ENCODE measurements around the gene EPHA3. TPM values are rescaled to one million over a fixed set of nuclear protein-coding genes. Genes with fewer than 3 reads are reported as not detected.
A peak's percentile ranks its signal among the peaks of the same experiment; 100 is the strongest.

The EPHA3 gene
- total RNA-seq, 1 experiment from 2014 or later: 0.74 TPM

DNA sequence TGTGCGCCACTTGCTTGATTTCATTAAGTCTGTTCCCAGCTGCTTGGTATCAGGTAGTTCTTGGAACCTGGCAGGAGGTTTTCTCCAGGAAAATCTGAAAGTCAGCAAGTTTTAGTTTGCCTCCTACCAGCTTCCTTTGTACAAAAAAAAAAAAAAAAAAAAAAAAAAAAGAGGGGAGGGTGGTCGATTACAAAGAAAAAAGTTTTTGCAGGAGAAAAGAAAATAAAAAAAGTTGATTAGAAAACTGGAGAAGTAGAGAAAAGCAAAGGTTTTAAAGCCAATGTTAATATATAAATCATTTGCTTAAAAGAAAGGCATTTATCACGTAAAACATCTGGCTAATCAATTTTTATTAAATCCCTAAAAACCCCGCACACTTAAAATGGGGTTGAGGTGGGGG lies 5.9 kb downstream of the EPHA3 start:
- ATAC-seq (no peak), DNase-seq (ENCODE audit: low spot score) (no peak)
- H3K27me3 Mint-ChIP-seq (ENCODE audit: low read depth): peaks cover 14% of the 10 kb centered on the region
- TF ChIP-seq TP53 (CRISPR knock-in tag; IDR thresholded peaks at IDR 0.05): no peak
- TF ChIP-seq, protein P1, sequence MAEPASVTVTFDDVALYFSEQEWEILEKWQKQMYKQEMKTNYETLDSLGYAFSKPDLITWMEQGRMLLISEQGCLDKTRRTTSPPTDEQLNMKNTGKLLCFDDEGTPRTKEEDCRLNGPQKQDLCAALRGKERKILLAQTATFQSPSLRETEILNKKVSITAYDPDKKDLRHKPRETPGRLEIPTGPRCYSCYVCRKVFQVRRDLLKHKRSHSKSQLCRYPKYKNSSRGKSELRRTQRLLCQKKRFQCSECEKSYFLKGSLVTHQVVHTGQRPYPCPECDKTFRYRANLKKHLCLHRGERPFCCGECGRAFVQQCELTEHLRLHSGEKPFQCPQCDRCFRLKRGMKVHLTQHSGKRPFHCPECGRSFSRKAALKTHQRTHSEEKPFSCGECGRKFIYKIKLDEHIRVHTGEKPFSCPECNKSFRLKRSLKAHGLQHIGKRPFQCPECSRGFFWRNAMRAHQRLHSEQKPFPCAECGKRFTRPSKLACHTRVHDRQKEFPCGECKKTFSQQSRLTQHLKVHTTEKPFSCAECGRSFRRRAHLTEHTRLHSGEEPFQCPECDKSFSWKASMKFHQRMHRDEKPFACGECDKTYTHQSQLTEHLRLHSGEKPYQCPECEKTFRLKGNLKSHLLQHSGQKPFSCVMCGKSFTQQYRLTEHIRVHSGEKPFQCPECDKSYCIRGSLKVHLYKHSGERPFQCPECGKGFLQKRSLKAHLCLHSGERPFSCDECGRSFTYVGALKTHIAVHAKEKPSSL (CRISPR knock-in tag; conservative IDR thresholded peaks at IDR 0.05): no peak
- TF ChIP-seq FOXK1 (CRISPR knock-in tag; IDR thresholded peaks at IDR 0.05): no peak
- no peak for TF ChIP-seq SMAD4 (CRISPR knock-in tag; IDR thresholded peaks at IDR 0.05)
- TF ChIP-seq NR3C1 (CRISPR knock-in tag; conservative IDR thresholded peaks at IDR 0.05; ENCODE audit: low read depth): no peak
- TF ChIP-seq, protein P2, sequence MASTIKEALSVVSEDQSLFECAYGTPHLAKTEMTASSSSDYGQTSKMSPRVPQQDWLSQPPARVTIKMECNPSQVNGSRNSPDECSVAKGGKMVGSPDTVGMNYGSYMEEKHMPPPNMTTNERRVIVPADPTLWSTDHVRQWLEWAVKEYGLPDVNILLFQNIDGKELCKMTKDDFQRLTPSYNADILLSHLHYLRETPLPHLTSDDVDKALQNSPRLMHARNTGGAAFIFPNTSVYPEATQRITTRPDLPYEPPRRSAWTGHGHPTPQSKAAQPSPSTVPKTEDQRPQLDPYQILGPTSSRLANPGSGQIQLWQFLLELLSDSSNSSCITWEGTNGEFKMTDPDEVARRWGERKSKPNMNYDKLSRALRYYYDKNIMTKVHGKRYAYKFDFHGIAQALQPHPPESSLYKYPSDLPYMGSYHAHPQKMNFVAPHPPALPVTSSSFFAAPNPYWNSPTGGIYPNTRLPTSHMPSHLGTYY (CRISPR knock-in tag; IDR thresholded peaks at IDR 0.05): no peak
- TF ChIP-seq, protein P3, sequence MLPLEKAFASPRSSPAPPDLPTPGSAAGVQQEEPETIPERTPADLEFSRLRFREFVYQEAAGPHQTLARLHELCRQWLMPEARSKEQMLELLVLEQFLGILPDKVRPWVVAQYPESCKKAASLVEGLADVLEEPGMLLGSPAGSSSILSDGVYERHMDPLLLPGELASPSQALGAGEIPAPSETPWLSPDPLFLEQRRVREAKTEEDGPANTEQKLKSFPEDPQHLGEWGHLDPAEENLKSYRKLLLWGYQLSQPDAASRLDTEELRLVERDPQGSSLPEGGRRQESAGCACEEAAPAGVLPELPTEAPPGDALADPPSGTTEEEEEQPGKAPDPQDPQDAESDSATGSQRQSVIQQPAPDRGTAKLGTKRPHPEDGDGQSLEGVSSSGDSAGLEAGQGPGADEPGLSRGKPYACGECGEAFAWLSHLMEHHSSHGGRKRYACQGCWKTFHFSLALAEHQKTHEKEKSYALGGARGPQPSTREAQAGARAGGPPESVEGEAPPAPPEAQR (CRISPR knock-in tag; IDR thresholded peaks at IDR 0.05): no peak
- TF ChIP-seq ZNF317 (CRISPR knock-in tag; IDR thresholded peaks at IDR 0.05; ENCODE audit: borderline replicate concordance, low read depth): no peak
- no peak for TF ChIP-seq JUN (CRISPR knock-in tag; IDR thresholded peaks at IDR 0.05)
- no peak for TF ChIP-seq GRHL2 (CRISPR knock-in tag; IDR thresholded peaks at IDR 0.05; ENCODE audit: insufficient replicate concordance, severe bottlenecking)
- no peak for TF ChIP-seq CREM (CRISPR knock-in tag; IDR thresholded peaks at IDR 0.05)
- no peak for TF ChIP-seq NFATC4 (CRISPR knock-in tag; IDR thresholded peaks at IDR 0.05)
- TF ChIP-seq, protein P4, sequence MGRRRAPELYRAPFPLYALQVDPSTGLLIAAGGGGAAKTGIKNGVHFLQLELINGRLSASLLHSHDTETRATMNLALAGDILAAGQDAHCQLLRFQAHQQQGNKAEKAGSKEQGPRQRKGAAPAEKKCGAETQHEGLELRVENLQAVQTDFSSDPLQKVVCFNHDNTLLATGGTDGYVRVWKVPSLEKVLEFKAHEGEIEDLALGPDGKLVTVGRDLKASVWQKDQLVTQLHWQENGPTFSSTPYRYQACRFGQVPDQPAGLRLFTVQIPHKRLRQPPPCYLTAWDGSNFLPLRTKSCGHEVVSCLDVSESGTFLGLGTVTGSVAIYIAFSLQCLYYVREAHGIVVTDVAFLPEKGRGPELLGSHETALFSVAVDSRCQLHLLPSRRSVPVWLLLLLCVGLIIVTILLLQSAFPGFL (CRISPR knock-in tag; IDR thresholded peaks at IDR 0.05; ENCODE audit: borderline replicate concordance): no peak
- H3K4me3 Mint-ChIP-seq: no peak overlapping the region
- H3K9me3 Mint-ChIP-seq: no peaks in the 10 kb centered on the region
- H3K36me3 Mint-ChIP-seq: no peaks in the 10 kb centered on the region
- ChIA-PET CTCF (no interaction called here), POLR2A (no interaction called here)
- no peak overlapping the region for H3K27ac Mint-ChIP-seq
- H3K4me1 Mint-ChIP-seq: peaks cover 29% of the 10 kb centered on the region

DNA sequence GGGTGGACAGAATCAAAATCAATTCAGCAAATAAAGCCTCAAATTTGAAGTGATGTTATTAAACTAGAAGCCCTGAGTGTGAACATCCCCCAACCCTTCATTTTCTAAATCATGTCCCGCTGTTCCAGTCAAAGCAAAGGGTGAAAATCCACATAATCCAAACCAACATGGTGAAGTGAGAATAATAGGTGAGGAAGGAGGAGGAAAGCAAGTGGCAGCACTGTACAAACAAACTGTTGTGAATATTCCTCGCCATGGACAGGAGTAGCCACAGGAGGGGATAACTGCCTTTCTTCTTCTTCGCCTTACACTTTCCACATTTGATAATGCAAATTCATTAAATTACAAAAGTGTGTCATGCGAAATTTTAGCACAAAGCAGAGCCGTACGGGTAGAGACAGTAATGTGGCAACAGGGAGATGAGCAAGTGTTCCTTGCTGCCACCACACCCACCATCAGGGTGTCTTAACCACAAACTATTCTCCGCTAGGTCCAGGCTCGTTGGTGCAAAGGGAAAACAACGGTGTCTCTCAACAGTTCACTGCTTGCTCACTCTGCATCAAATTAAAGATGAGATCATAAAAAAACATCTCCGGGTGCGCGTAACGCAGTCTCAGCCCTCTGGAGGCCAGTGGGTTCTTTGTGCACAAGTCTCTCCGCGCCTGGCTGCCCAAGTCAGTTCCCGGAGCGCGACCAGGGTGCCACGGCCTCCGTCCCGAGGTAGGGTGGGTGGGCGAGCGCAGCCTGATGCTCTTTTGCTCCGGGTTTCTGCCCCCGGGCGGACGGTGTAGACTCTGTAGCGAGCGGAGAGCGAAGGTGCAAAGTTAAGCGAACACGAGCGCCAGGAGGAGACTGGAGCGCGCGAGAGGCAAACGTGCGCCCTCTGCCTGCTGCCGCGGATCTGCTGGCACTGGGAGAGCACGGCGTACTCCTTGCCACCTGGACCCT lies 6.7 kb downstream of the EPHA3 start:
- ATAC-seq: peak; percentile 99
- peaks cover 14% of the 10 kb centered on the region for H3K27me3 Mint-ChIP-seq (ENCODE audit: low read depth)
- H3K4me3 Mint-ChIP-seq: peak overlapping the region; percentile 83
- no peaks in the 10 kb centered on the region for H3K9me3 Mint-ChIP-seq
- H3K4me1 Mint-ChIP-seq: peaks cover 25% of the 10 kb centered on the region
- ChIA-PET CTCF (no interaction called here), POLR2A (no interaction called here)
- DNase-seq (ENCODE audit: low spot score): peak; percentile 89
- no peaks in the 10 kb centered on the region for H3K36me3 Mint-ChIP-seq
- H3K27ac Mint-ChIP-seq: no peak overlapping the region
- TF ChIP-seq NR1H2 (CRISPR knock-in tag; IDR thresholded peaks at IDR 0.05) (no peak), ZNF416 (CRISPR knock-in tag; IDR thresholded peaks at IDR 0.05) (no peak), NR3C1 (CRISPR knock-in tag; conservative IDR thresholded peaks at IDR 0.05; ENCODE audit: low read depth) (peak; percentile 94), ZNF263 (CRISPR knock-in tag; IDR thresholded peaks at IDR 0.05; ENCODE audit: low read depth) (no peak), ESRRA (CRISPR knock-in tag; IDR thresholded peaks at IDR 0.05; ENCODE audit: borderline replicate concordance) (no peak), NFATC4 (CRISPR knock-in tag; IDR thresholded peaks at IDR 0.05) (no peak), SP1 (CRISPR knock-in tag; conservative IDR thresholded peaks at IDR 0.05) (peak; percentile 49; the same call in 1 of the 2 replicates), ZNF121 (CRISPR knock-in tag; IDR thresholded peaks at IDR 0.05) (peak; percentile 66; the same call in 1 of the 2 replicates), ZNF219 (CRISPR knock-in tag; IDR thresholded peaks at IDR 0.05; ENCODE audit: borderline replicate concordance) (peak; percentile 76; the same call in 1 of the 2 replicates), TEAD1 (CRISPR knock-in tag; IDR thresholded peaks at IDR 0.05) (peak; percentile 38; the same call in 1 of the 2 replicates), ZNF138 (CRISPR knock-in tag; conservative IDR thresholded peaks at IDR 0.05) (no peak)
- TF ChIP-seq, protein P5, sequence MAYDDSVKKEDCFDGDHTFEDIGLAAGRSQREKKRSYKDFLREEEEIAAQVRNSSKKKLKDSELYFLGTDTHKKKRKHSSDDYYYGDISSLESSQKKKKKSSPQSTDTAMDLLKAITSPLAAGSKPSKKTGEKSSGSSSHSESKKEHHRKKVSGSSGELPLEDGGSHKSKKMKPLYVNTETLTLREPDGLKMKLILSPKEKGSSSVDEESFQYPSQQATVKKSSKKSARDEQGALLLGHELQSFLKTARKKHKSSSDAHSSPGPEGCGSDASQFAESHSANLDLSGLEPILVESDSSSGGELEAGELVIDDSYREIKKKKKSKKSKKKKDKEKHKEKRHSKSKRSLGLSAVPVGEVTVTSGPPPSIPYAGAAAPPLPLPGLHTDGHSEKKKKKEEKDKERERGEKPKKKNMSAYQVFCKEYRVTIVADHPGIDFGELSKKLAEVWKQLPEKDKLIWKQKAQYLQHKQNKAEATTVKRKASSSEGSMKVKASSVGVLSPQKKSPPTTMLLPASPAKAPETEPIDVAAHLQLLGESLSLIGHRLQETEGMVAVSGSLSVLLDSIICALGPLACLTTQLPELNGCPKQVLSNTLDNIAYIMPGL (CRISPR knock-in tag; IDR thresholded peaks at IDR 0.05): peak; percentile 65; the same call in 1 of the 2 replicates
- TF ChIP-seq, protein P6, sequence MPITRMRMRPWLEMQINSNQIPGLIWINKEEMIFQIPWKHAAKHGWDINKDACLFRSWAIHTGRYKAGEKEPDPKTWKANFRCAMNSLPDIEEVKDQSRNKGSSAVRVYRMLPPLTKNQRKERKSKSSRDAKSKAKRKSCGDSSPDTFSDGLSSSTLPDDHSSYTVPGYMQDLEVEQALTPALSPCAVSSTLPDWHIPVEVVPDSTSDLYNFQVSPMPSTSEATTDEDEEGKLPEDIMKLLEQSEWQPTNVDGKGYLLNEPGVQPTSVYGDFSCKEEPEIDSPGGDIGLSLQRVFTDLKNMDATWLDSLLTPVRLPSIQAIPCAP (CRISPR knock-in tag; IDR thresholded peaks at IDR 0.05): no peak

All from WTC11 (cell line).